ENCODE measurements around the gene FANCC.

- no peak for TF ChIP-seq CTCF (conservative IDR thresholded peaks at IDR 0.05 in 1 of 2, IDR thresholded peaks at IDR 0.05 in 1 of 2; ENCODE audit: low read depth in 1 of 2, low read length in 2 of 2)
- no peak for TF ChIP-seq EZH2 (IDR thresholded peaks at IDR 0.05; ENCODE audit: low read length, missing control alignments)
These were observed 204.9 kb downstream of the FANCC start for GRCh38 chr9:95112436-95113280.
